Liver (tissue), 9 donors: ENCODE measurements around the gene SHQ1. TPM values are rescaled to one million over a fixed set of nuclear protein-coding genes. Genes with fewer than 3 reads are reported as not detected.

Experiments used
- DNase-seq: peaks from one replicate; pipeline ENCODE4 v3.0.0-alpha.2; 2017; ENCODE audit warnings: low spot score
- H3K27ac ChIP-seq, 2 donors: one replicate each; pipeline ENCODE4 v1.7.0; 2013; ENCODE audit warnings: inconsistent platforms in 2 of 2, low read length in 2 of 2, control low read depth in 1 of 2, low read depth in 1 of 2, mild to moderate bottlenecking in 1 of 2
- H3K27me3 ChIP-seq, 4 donors: one replicate each; pipeline versions ENCODE4 v1.6.1 to v1.7.0; 2013; ENCODE audit warnings: low read length in 3 of 4, inconsistent platforms in 1 of 4, mild to moderate bottlenecking in 1 of 4, moderate library complexity in 1 of 4; ENCODE audit not compliant: control insufficient read depth in 4 of 4, insufficient read depth in 4 of 4
- H3K36me3 ChIP-seq, 4 donors: one replicate each; pipeline versions ENCODE4 v1.6.1 to v1.7.0; 2013; ENCODE audit warnings: low read length in 3 of 4, mild to moderate bottlenecking in 3 of 4, low read depth in 1 of 4, moderate library complexity in 1 of 4; ENCODE audit not compliant: control insufficient read depth in 4 of 4, insufficient read depth in 3 of 4
- H3K4me1 ChIP-seq, 4 donors: one replicate each; pipeline versions ENCODE4 v1.6.1 to v1.7.0; 2013; ENCODE audit warnings: low read length in 3 of 4, mild to moderate bottlenecking in 3 of 4, moderate library complexity in 1 of 4; ENCODE audit not compliant: control insufficient read depth in 4 of 4, insufficient read depth in 4 of 4
- H3K4me3 ChIP-seq, 3 donors: one replicate each; pipeline versions ENCODE4 v1.6.1 to v1.7.0; 2013; ENCODE audit warnings: low read length in 3 of 3, control low read depth in 1 of 3, low read depth in 1 of 3, mild to moderate bottlenecking in 1 of 3
- H3K9ac ChIP-seq, 2 donors: one replicate each; pipeline ENCODE4 v1.7.0; 2013; ENCODE audit warnings: low read length in 2 of 2, mild to moderate bottlenecking in 2 of 2, moderate library complexity in 2 of 2, control low read depth in 1 of 2, low read depth in 1 of 2
- H3K9me3 ChIP-seq, 4 donors: one replicate each; pipeline versions ENCODE4 v1.6.1 to v1.7.0; 2013; ENCODE audit warnings: low read length in 3 of 4; ENCODE audit not compliant: control insufficient read depth in 4 of 4
- ATF3 ChIP-seq: IDR thresholded peaks from 2 replicates; pipeline ENCODE4 v1.6.1; 2016; ENCODE audit warnings: antibody characterized with exemption
- EGR1 ChIP-seq, 2 donors: IDR thresholded peaks; 2 replicates each; pipeline ENCODE4 v1.6.1; 2016 to 2018; ENCODE audit warnings: antibody characterized with exemption in 2 of 2, low read depth in 2 of 2
- FOXA1 ChIP-seq: IDR thresholded peaks from 2 replicates; pipeline ENCODE4 v1.6.1; 2016; ENCODE audit warnings: antibody characterized with exemption
- FOXA2 ChIP-seq: IDR thresholded peaks from 2 replicates; pipeline ENCODE4 v1.6.1; 2016; ENCODE audit warnings: antibody characterized with exemption
- GABPA ChIP-seq, 2 donors: IDR thresholded peaks in 1 of 2; conservative IDR thresholded peaks in 1 of 2; 2 replicates each; pipeline ENCODE4 v1.6.1; 2016; ENCODE audit warnings: antibody characterized with exemption in 2 of 2, mild to moderate bottlenecking in 1 of 2, moderate library complexity in 1 of 2
- HNF4A ChIP-seq, 2 donors: conservative IDR thresholded peaks; 2 replicates each; pipeline ENCODE4 v1.6.1; 2016; ENCODE audit warnings: antibody characterized with exemption in 2 of 2, mild to moderate bottlenecking in 2 of 2
- HNF4G ChIP-seq: IDR thresholded peaks from 2 replicates; pipeline ENCODE4 v1.6.1; 2016; ENCODE audit warnings: antibody characterized with exemption
- JUND ChIP-seq, 2 donors: IDR thresholded peaks; 2 replicates each; pipeline ENCODE4 v1.6.1; 2016; ENCODE audit warnings: antibody characterized with exemption in 2 of 2
- NR2F2 ChIP-seq: IDR thresholded peaks from 2 replicates; pipeline ENCODE4 v1.6.1; 2016; ENCODE audit warnings: antibody characterized with exemption
- RAD21 ChIP-seq, 2 donors: IDR thresholded peaks; 2 replicates each; pipeline ENCODE4 v1.6.1; 2016; ENCODE audit warnings: antibody characterized with exemption in 2 of 2, mild to moderate bottlenecking in 2 of 2
- RXRA ChIP-seq, 2 donors: IDR thresholded peaks; 2 replicates each; pipeline ENCODE4 v1.6.1; 2017 to 2018; ENCODE audit warnings: antibody characterized with exemption in 2 of 2, mild to moderate bottlenecking in 1 of 2
- SP1 ChIP-seq: IDR thresholded peaks from 2 replicates; pipeline ENCODE4 v1.6.1; 2018; ENCODE audit warnings: antibody characterized with exemption, mild to moderate bottlenecking
- TAF1 ChIP-seq: conservative IDR thresholded peaks from 2 replicates; pipeline ENCODE4 v1.6.1; 2016; ENCODE audit warnings: antibody characterized with exemption, mild to moderate bottlenecking
- YY1 ChIP-seq: IDR thresholded peaks from 2 replicates; pipeline ENCODE4 v1.6.1; 2016; ENCODE audit warnings: antibody characterized with exemption, mild to moderate bottlenecking
- WGBS: extraction: QIAGEN DNeasy Blood & Tissue Kit; methylation state at CpG from one replicate; pipeline ENCODE4 v1.1.7; 2013; 5-methylcytosine and 5-hydroxymethylcytosine counted together
- polyA plus RNA-seq, 2 donors: library from polyadenylated mRNA; stranded (reverse) in 1 of 2; unstranded in 1 of 2; fragments of 200-250 nt in 1 of 2; fragments of >200 nt in 1 of 2; fragmentation: Nextera tagmentation in 1 of 2; extraction: Ambion mirVana in 1 of 2; gene quantifications; one replicate each; pipeline versions ENCODE4 v1.2.1 to v1.2.3, GENCODE V29; 2013 to 2015
- total RNA-seq, 2 donors: library from RNA; depleted of rRNA; stranded (reverse); fragments of >200 nt; gene quantifications; one replicate each; pipeline ENCODE4 v1.2.3, GENCODE V29; 2014
- TF ChIP-seq, protein P1 (sequence below): IDR thresholded peaks from 2 replicates; pipeline ENCODE4 v1.6.1; 2016; ENCODE audit warnings: antibody characterized with exemption
- TF ChIP-seq, protein P2 (sequence below): fragments of 150-350 bp; IDR thresholded peaks from 2 replicates; pipeline ENCODE4 v1.5.1; 2017; ENCODE audit warnings: improper control_type of control experiment, low read depth, low read length; ENCODE audit not compliant: missing input control
- TF ChIP-seq, protein P3 (sequence below): IDR thresholded peaks from 2 replicates; pipeline ENCODE4 v1.6.1; 2016; ENCODE audit warnings: antibody characterized with exemption, mild to moderate bottlenecking
- donor health status: healthy.
- donor health status: healthy.
- donor health status: healthy.
- donor health status: healthy.
- donor health status: healthy.

The SHQ1 gene
- total and polyA plus RNA-seq, 4 donors: 4.3 to 9.6 (median 6.1) TPM

GRCh38 chr3:72724070-72724469 lies 124.2 kb downstream of the SHQ1 start (continued):
- TF ChIP-seq RAD21 (IDR thresholded peaks at IDR 0.05) (no peak), FOXA1 (no peak), SP1 (no peak)
- TF ChIP-seq, protein P1, sequence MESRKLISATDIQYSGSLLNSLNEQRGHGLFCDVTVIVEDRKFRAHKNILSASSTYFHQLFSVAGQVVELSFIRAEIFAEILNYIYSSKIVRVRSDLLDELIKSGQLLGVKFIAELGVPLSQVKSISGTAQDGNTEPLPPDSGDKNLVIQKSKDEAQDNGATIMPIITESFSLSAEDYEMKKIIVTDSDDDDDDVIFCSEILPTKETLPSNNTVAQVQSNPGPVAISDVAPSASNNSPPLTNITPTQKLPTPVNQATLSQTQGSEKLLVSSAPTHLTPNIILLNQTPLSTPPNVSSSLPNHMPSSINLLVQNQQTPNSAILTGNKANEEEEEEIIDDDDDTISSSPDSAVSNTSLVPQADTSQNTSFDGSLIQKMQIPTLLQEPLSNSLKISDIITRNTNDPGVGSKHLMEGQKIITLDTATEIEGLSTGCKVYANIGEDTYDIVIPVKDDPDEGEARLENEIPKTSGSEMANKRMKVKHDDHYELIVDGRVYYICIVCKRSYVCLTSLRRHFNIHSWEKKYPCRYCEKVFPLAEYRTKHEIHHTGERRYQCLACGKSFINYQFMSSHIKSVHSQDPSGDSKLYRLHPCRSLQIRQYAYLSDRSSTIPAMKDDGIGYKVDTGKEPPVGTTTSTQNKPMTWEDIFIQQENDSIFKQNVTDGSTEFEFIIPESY: no peak

DNA sequence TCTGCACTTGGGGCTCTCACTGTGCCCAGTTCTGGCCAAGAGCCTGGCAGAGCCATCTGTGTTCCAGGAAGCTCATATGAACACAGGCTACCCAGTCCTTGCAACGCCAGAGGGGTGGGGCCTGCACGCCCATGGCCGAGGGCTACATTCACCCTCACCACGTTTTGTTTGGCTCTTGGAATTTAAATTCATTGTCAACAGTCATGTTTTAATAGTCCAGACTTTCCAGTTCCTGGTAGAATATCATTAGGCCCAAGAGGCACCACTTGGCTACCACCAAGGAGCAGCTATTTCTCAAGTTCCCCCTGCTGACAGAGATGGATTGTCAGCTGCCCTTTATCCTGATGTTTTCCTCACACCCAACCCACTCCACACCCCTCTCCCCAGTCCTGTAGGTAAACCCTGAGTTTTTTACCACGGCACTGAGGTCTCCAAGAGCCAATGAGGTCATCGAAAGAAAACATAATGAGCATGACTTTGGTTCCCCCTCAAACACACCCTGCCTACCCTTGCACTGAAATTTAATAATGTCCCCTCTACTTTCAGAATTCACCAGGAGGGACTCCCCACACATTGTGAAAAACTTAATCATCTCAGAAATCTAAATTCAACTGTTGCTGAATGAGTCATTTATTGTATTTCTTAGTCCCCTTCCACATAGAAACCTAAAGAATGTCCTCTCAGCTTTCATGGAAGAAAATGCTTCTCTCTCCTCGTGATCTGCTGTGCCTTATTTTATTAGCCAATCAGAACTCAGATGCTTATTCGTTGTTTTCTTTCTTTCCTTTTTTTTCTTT lies 125.1 kb downstream of the SHQ1 start:
- Histone ChIP-seq H3K4me3 (no peak overlapping the region), H3K36me3 (no peaks in the 10 kb centered on the region), H3K9me3 (no peaks in the 10 kb centered on the region), H3K4me1 (no peaks in the 10 kb centered on the region), H3K27me3 (no peaks in the 10 kb centered on the region), H3K27ac (no peak overlapping the region), H3K9ac (no peak overlapping the region)
- WGBS: 74% methylated on average over 8 of the region's 8 CpGs
- TF ChIP-seq HNF4A (conservative IDR thresholded peaks at IDR 0.05) (no peak), YY1 (no peak), TAF1 (no peak), HNF4G (no peak), ATF3 (no peak), EGR1 (IDR thresholded peaks at IDR 0.05; ENCODE audit: low read depth in 2 of 2) (no peak), FOXA1 (no peak), SP1 (no peak), GABPA (IDR thresholded peaks at IDR 0.05 in 1 of 2, conservative IDR thresholded peaks at IDR 0.05 in 1 of 2) (no peak), NR2F2 (no peak), RXRA (IDR thresholded peaks at IDR 0.05) (no peak), JUND (IDR thresholded peaks at IDR 0.05) (no peak), FOXA2 (no peak)
- TF ChIP-seq, protein P1: no peak
- TF ChIP-seq, protein P2, sequence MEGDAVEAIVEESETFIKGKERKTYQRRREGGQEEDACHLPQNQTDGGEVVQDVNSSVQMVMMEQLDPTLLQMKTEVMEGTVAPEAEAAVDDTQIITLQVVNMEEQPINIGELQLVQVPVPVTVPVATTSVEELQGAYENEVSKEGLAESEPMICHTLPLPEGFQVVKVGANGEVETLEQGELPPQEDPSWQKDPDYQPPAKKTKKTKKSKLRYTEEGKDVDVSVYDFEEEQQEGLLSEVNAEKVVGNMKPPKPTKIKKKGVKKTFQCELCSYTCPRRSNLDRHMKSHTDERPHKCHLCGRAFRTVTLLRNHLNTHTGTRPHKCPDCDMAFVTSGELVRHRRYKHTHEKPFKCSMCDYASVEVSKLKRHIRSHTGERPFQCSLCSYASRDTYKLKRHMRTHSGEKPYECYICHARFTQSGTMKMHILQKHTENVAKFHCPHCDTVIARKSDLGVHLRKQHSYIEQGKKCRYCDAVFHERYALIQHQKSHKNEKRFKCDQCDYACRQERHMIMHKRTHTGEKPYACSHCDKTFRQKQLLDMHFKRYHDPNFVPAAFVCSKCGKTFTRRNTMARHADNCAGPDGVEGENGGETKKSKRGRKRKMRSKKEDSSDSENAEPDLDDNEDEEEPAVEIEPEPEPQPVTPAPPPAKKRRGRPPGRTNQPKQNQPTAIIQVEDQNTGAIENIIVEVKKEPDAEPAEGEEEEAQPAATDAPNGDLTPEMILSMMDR: no peak
- TF ChIP-seq, protein P3, sequence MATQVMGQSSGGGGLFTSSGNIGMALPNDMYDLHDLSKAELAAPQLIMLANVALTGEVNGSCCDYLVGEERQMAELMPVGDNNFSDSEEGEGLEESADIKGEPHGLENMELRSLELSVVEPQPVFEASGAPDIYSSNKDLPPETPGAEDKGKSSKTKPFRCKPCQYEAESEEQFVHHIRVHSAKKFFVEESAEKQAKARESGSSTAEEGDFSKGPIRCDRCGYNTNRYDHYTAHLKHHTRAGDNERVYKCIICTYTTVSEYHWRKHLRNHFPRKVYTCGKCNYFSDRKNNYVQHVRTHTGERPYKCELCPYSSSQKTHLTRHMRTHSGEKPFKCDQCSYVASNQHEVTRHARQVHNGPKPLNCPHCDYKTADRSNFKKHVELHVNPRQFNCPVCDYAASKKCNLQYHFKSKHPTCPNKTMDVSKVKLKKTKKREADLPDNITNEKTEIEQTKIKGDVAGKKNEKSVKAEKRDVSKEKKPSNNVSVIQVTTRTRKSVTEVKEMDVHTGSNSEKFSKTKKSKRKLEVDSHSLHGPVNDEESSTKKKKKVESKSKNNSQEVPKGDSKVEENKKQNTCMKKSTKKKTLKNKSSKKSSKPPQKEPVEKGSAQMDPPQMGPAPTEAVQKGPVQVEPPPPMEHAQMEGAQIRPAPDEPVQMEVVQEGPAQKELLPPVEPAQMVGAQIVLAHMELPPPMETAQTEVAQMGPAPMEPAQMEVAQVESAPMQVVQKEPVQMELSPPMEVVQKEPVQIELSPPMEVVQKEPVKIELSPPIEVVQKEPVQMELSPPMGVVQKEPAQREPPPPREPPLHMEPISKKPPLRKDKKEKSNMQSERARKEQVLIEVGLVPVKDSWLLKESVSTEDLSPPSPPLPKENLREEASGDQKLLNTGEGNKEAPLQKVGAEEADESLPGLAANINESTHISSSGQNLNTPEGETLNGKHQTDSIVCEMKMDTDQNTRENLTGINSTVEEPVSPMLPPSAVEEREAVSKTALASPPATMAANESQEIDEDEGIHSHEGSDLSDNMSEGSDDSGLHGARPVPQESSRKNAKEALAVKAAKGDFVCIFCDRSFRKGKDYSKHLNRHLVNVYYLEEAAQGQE: no peak
- no peak for DNase-seq
